RWPE1 (cell line): ENCODE results near the gene AFF1.

Experiments used
- CTCF ChIA-PET: fragments of 350-600 bp; sonication (Branson Sonifier 250); formaldehyde crosslinking; extraction: SDS; loops from one replicate; lab custom pipeline; 2021; lab: Yijun Ruan, JAX
- POLR2A ChIA-PET: fragments of 400-600 bp; formaldehyde crosslinking; extraction: SDS; loops from one replicate; lab custom pipeline; 2020; ENCODE audit warnings: antibody characterized with exemption; ENCODE audit not compliant: low non-redundant PET; lab: Yijun Ruan, JAX
- DNase-seq: peaks from one replicate; pipeline ENCODE4 v3.0.0; 2012; ENCODE audit warnings: low spot score
- H3K27ac ChIP-seq: fragments of 450-650 bp; 2 replicates; pipeline ENCODE4 v1.5.1; 2017
- TF ChIP-seq, protein P1 (sequence below): fragments of 450-650 bp; conservative IDR thresholded peaks from 2 replicates; pipeline ENCODE4 v1.5.1; 2017; ENCODE audit warnings: low read depth, mild to moderate bottlenecking

Gene AFF1

GRCh38 chr4:86960557-86960961 is 25.7 kb downstream of the AFF1 start:
- no peak for DNase-seq
- TF ChIP-seq, protein P1, sequence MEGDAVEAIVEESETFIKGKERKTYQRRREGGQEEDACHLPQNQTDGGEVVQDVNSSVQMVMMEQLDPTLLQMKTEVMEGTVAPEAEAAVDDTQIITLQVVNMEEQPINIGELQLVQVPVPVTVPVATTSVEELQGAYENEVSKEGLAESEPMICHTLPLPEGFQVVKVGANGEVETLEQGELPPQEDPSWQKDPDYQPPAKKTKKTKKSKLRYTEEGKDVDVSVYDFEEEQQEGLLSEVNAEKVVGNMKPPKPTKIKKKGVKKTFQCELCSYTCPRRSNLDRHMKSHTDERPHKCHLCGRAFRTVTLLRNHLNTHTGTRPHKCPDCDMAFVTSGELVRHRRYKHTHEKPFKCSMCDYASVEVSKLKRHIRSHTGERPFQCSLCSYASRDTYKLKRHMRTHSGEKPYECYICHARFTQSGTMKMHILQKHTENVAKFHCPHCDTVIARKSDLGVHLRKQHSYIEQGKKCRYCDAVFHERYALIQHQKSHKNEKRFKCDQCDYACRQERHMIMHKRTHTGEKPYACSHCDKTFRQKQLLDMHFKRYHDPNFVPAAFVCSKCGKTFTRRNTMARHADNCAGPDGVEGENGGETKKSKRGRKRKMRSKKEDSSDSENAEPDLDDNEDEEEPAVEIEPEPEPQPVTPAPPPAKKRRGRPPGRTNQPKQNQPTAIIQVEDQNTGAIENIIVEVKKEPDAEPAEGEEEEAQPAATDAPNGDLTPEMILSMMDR = no peak
- no peak overlapping the region for H3K27ac ChIP-seq
- ChIA-PET CTCF (no interaction called here), POLR2A (no interaction called here)

DNA sequence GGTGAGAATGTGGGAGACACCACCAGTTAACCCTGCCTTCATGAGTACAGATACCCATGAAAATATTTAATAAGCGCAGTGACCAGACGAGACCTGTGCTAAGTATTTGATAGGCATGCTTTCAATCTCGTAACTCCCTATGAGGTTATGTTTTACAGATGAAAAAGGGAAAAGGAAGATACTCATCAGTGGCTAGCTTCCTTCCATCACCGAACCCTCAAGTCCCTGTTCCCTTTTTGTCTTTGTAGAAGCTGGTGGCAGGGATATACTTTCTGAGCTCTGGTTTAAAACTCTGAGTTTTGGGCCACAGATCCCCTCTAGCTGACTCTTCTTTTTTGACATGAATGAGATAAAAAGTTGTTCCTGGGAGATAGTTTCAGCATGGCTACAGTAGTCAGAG is 26.3 kb downstream of the AFF1 start:
- no peak for DNase-seq
- ChIA-PET POLR2A (no interaction called here), CTCF (interaction anchor here (1.0 kb wide), 1 partner anchor 132 kb away, joined by 3 read pairs; no protein-coding TSS in a partner anchor)
- H3K27ac ChIP-seq = no peak overlapping the region
- TF ChIP-seq, protein P1 = no peak

DNA sequence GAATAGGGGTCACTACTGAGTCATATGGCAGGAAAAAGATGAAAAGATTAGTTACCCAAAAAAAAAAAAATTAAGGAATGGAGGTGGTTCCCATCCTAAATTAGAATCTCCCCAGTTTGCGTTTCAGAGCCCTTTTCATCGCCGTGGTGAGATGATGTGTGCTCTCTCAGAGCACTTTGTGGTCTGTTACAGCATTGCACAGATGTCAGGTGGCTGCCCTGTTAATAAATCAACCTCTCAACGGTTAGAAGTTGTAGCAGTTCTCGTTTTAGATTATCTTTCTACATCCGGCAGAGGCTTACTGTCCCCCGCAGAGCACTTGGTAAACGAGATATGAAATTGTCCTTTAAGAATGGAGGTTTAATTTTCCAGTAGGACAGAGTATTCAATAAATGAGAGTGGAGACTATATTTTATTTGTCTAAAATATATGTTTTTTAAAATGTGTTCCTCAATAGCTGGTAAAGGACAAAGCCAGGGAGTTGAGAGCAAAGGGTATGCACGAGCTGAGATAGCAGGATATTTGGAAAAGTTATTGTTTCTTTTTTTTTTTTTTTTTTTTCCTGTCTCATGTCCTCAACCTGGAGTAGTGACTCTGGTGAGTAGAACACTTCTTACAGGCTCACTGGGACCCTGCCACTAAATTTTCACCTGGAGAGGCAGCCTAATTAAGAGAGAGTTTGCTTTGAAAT is 26.9 kb downstream of the AFF1 start:
- CTCF ChIA-PET = interaction anchor here (1.0 kb wide), 1 partner anchor 131 kb away, joined by 3 read pairs; no protein-coding TSS in a partner anchor
- no peak overlapping the region for H3K27ac ChIP-seq
- TF ChIP-seq, protein P1 = no peak
- POLR2A ChIA-PET = no interaction called here
- DNase-seq = no peak

GRCh38 chr4:86963697-86964096 is 28.9 kb downstream of the AFF1 start:
- POLR2A ChIA-PET = no interaction called here

DNA sequence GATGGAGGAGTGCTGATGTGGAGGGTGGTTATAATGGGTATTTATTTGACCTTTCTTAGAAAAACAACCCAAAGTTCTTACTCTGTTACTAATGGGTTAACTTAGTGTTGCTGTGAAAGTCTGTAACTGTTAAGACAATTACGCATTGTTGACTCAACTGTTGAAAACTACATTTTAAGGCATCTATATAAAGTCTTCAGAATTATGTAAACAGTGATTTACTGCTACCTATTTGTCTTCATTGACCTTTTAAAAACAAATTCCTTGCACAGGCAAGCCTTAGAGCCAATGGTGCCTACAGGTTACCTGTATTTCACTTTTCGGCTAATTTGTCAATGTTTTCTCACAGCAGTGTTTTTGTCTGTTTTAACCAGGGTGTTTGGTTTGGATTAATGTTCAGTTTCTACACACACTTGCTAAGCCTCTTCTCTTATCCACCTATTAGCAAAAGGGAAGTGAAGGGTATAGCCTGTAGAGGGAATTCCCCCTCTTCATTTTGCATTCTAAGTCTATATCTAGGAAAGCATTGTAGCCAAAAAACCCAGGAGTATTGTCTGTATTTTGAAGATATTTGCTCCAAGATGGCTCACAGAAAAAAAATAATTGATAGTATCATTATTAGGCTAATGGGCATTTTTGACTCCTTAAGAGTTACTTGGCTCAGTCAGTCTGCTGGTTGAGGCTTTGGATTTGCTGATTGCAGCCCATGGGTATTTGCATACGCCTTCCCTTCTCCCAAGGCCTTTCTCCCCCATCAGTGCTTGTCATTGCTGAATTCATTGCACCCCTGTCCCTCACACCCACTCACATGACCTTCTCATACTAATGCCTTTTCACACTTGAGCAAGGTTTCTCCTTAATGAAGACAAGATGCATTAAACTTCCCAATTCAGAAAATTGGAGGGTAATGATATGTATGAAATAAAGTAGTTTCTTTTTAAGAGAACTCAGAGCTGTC is 30.5 kb downstream of the AFF1 start:
- TF ChIP-seq, protein P1 = no peak
- DNase-seq = no peak
- ChIA-PET POLR2A (no interaction called here), CTCF (no interaction called here)
- no peak overlapping the region for H3K27ac ChIP-seq

More at GRCh38 chr4:86963697-86964096, 28.9 kb downstream of the AFF1 start:
- no peak for DNase-seq
- TF ChIP-seq, protein P1 = no peak
- H3K27ac ChIP-seq = no peak overlapping the region
- CTCF ChIA-PET = interaction anchor here (0.6 kb wide), 3 partner anchors 18 to 41 kb away, joined by 3 to 4 read pairs (median 3); no protein-coding TSS in a partner anchor

GRCh38 chr4:86967073-86967472 is 32.3 kb downstream of the AFF1 start:
- DNase-seq = no peak
- TF ChIP-seq, protein P1 = no peak
- POLR2A ChIA-PET = no interaction called here
- CTCF ChIA-PET = no interaction called here
- no peak overlapping the region for H3K27ac ChIP-seq
